Measurements from ENCODE around the gene BCOR.

BCOR gene

DNA sequence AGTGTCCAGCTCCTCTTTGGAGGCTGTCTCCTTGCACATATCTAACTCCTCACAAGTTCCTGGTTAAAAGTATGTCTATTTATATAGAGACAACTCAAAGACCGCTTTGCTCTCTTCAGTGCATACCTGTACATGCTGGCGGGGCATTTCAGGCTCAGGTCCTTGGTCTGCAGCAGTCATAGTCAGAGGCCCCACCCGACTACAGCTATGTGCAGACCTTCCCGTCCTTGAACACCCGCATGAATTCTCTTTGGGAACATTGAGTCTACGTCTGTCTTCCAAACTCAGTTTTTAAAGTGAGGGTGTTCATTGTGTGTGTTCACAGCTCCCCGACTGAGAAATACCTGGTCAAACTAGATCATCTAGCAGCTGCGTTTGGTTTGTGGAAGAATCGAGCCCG, 4.2 kb downstream of the BCOR start:
- TF ChIP-seq, protein P1, sequence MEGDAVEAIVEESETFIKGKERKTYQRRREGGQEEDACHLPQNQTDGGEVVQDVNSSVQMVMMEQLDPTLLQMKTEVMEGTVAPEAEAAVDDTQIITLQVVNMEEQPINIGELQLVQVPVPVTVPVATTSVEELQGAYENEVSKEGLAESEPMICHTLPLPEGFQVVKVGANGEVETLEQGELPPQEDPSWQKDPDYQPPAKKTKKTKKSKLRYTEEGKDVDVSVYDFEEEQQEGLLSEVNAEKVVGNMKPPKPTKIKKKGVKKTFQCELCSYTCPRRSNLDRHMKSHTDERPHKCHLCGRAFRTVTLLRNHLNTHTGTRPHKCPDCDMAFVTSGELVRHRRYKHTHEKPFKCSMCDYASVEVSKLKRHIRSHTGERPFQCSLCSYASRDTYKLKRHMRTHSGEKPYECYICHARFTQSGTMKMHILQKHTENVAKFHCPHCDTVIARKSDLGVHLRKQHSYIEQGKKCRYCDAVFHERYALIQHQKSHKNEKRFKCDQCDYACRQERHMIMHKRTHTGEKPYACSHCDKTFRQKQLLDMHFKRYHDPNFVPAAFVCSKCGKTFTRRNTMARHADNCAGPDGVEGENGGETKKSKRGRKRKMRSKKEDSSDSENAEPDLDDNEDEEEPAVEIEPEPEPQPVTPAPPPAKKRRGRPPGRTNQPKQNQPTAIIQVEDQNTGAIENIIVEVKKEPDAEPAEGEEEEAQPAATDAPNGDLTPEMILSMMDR (conservative IDR thresholded peaks at IDR 0.05; ENCODE audit: low read depth, low read length) = no peak
- DNase-seq (ENCODE audit: low read depth) = no peak
- peak overlapping the region; percentile 65 for H3K4me3 ChIP-seq (ENCODE audit: low read depth, low read length)

DNA sequence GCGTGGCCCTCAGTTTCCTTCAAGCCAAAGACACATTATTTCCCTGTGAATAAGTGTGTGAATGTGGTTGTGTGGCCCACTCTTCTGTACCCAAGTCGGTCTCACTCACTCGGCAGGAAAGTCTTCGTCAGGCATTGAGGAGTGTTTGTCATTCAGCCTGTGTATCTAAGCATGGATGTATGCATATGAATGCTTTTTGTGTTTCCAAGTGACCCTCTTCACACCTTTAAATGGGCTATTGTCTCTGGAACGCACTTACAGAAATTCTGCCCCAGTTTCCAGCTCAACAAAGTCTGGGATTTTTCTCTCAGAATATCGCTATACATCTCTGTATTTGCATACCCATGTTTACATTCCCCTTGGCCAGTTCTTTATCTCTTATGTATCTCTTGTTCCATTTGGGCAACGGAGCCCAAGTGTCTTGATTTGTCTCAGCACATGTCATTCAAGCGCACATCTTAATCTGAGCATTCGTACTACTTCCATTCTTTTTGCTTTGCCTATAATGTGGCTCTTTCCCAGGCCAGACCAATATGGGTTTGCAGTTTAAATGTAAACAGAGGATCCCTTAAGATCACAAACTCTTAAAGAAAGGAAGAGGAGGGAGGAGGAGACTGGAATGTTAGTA, 4.8 kb downstream of the BCOR start:
- no peak overlapping the region for H3K4me3 ChIP-seq (ENCODE audit: low read depth, low read length)
- TF ChIP-seq, protein P1 (conservative IDR thresholded peaks at IDR 0.05; ENCODE audit: low read depth, low read length) = no peak
- no peak for DNase-seq (ENCODE audit: low read depth)

DNA sequence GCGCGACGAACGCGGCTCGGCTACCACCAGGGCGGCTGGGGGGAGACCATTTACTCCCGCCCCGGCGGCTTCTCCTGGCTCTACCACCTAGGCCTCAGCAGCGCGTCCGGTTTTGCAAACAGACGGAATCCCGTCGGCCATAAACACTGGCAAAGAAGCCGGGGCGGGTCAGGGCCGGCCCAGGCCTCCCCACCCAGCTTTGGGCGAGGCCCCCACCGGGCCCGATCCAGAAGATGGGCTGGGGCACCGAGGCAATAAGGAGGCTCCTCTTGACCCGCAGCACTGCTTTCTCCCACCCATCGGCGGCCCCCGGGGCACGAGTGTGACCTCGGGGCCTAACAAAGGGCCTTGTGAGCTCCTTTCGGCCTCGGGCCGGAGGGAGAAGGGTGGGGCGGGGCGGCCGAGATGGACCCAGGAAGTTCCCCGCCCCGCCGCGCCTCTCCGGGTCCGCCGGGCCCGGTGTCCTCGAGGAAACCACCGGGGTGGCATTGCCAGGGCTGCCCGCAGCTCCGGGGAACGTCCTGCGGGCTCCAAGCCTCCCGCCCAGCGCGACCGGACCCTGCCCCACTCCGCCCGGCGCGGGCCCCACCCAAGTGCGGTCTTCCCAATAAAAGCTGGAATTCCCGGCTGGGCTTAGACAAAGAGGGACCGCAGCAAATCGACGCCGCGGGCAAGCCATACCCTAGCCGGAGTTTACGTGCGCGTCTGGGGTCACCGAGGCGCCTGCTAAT, 5.9 kb downstream of the BCOR start:
- TF ChIP-seq, protein P1 (conservative IDR thresholded peaks at IDR 0.05; ENCODE audit: low read depth, low read length) = no peak
- DNase-seq (ENCODE audit: low read depth) = no peak
- H3K4me3 ChIP-seq (ENCODE audit: low read depth, low read length) = no peak overlapping the region

DNA sequence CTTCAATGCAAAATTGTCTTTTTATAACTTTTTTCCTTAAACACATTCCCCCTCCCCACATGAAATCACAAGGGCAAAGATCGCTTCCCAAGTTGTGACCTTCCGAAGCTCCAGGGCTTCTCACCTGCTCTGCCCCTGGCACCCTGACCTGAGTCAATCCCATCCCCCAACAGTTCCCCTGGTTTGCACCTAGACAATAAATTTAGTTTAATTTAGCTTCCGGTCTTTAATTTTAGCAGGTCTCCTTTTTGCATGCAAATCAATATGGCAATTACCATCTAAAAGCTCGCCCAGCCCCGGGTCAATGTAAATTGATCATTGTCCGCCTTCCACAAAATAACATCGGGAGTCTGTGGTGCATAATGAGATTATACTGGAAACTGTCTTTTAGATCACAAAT, 6.8 kb downstream of the BCOR start:
- no peak for DNase-seq (ENCODE audit: low read depth)
- TF ChIP-seq, protein P1 (conservative IDR thresholded peaks at IDR 0.05; ENCODE audit: low read depth, low read length) = no peak
- no peak overlapping the region for H3K4me3 ChIP-seq (ENCODE audit: low read depth, low read length)

DNA sequence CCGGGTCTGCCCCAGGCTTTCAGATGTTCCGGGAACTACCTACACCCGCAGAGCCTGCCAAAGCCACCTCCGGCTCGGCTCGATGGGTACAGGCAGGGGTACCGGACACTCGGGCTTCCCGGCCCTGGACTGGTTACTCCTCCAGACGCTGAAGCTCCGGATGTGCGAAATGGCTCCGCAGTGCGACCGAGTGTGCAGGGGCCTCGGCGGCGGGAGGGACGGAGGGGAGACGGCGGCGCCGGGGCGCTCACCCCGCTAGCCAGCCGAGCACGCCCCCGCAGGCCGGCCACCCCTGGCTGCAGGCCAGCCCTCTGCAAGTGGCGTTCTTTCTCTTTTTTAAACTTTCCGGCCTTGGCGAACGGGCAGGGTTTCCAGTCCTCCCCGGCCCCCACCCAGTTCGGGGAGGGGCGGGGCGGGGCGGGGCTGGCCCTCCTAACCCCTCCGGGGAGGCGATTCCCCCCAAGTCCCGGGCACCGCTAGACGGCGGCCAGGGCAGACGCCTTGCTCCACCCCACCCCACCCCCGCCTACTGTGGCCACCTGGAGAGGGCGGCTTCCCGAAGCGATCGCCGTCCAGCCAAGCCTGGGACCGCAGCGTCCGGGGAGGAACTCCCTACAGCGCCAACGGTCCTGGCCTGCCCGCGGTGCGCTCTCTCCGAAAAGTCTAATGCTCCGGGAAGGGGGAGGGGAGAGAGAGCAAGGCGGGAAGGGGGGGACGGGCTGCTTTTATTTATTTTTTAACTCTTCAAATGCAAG, 7.5 kb downstream of the BCOR start:
- H3K4me3 ChIP-seq (ENCODE audit: low read depth, low read length) = peak overlapping the region; percentile 45
- DNase-seq (ENCODE audit: low read depth) = no peak
- TF ChIP-seq, protein P1 (conservative IDR thresholded peaks at IDR 0.05; ENCODE audit: low read depth, low read length) = no peak

DNA sequence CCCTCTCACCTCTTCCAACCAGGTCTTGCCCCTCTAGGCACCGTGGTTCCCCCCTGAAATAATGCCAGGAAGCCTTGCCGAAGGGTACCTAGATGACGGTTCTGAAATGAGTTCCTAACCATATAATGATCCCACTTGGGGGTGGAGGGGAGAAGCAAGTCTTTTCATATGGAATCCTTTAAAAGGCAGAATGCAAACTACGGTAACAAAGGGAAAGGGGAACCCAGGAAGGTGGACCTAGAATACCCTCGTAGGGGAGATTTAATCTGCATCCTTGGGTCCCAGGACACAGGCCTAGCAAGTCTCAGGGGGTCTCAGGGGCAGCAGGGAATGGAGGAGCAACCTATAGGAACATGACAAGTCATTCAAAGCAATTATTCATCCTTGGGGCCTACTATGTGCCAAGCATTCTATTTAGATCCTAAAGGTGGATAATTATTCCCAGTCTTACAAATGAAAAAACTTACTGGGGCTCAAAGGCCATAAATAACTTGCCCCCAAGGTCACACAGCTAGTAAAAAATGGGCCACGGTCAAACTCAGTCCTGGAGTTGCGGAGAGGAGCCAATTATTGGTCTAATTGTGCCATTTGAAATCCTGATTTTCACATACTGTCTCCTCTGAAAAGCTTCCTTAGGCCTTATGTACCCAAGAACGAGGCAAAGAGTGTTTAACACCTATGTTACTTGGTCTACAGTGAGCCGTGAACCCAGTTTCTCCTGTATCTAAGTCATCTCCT, 8.8 kb downstream of the BCOR start:
- TF ChIP-seq, protein P1 (conservative IDR thresholded peaks at IDR 0.05; ENCODE audit: low read depth, low read length) = no peak
- H3K4me3 ChIP-seq (ENCODE audit: low read depth, low read length) = no peak overlapping the region
- no peak for DNase-seq (ENCODE audit: low read depth)

Measured in choroid plexus epithelial cell (primary cell).